GM18951 (cell line): ENCODE data around the gene ZNF804B.

Source experiments
- POLR2A ChIP-seq: IDR thresholded peaks from 4 replicates; pipeline ENCODE4 v1.6.1; 2011; ENCODE audit warnings: mild to moderate bottlenecking; ENCODE audit not compliant: insufficient read length, insufficient read depth; ENCODE audit errors: extremely low read depth
- in situ Hi-C: fragments of 300-500 bp; cut with MboI; formaldehyde crosslinking; loops from one replicate; pipeline ENCODE4 v1.12.0; 2022; ENCODE audit warnings: low sequenced_read_pairs, mixed read lengths, inconsistent platforms; ENCODE audit not compliant: unreplicated experiment

Gene ZNF804B

DNA sequence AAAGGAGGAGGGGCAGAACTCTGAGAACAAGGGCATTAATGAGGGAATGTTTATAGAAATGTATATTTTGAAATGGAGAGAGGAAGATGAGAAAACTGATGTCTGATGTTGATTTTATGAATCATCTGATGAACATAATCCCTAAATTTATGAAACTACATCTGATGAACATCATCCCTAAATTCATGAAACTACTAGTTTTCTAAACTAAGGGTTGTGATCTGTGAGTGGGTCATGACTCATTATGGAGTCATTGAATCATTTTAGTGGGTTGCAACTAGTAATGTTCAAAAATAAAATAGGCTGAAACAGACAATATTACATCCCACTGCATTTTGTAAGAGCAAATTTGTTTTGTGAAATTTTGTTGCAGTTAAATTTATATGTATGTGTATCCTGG, 478.7 kb downstream of the ZNF804B start:
- in situ Hi-C loops, result no loop called here
- TF ChIP-seq POLR2A, result no peak

- TF ChIP-seq POLR2A, result no peak
- in situ Hi-C loops, result no loop called here
These were observed 486.7 kb downstream of the ZNF804B start for GRCh38 chr7:89246196-89246595.

DNA sequence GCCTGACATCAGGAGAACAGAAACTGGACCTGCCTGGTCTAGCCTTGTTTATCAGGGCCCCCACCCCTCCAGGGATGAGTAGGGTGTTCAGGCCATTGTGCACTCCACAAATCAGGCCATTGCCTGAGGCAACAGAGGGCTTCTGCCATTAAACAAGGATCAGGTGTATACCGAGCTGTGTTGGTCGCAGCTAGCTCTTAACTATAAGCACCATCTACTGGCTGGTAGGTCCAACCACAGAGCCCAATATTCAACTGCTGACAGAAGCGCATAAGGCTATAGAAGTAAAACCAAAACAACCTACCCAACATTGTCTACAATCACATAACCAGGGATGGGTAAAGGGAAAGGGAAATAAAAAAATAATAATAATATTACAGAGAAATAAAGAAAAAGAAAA, 487.7 kb downstream of the ZNF804B start:
- in situ Hi-C loops, result no loop called here
- no peak for TF ChIP-seq POLR2A

- in situ Hi-C loops, result no loop called here
- no peak for TF ChIP-seq POLR2A
These were observed 499.6 kb downstream of the ZNF804B start for GRCh38 chr7:89259085-89259484.

DNA sequence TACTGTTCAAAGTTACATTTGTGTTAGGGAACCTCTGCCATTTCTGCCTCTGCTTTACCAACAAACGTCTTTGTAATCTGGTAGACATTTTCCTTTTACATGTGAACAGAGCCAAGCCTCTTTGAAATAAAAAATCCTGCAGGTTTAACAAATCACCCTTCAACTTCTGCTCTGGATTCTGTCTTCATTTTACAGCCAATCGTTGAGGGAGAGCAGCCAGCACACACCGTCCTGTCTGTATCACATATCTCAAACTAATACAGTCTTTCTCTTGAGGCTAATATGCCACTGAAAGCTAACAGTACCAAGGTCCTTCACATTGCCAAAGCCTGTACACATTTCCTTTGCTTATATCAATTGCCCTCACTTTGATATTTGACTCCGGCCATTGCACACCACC, 504.6 kb downstream of the ZNF804B start:
- in situ Hi-C loops, result no loop called here
- TF ChIP-seq POLR2A, result no peak

DNA sequence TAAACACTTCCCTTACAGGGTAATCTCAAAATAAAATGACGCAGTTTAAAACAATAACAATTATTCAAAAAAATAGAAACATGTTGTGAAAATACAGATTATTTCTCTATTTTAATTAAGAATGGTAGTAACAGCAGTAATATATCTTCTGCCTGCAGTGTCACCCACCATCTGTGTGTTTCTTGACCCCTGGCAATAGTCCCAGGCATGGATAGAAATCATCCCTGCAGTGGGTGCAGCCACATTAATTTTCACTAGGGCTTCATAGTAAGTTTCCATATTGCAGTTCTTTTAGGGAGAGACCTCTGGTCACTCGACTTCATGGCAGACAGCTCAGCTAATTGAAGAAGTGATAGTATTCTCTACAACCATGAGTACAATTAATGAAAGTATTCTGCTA, 506.1 kb downstream of the ZNF804B start:
- TF ChIP-seq POLR2A, result no peak

GRCh38 chr7:89283302-89283701, 523.8 kb downstream of the ZNF804B start:
- in situ Hi-C loops, result no loop called here
- no peak for TF ChIP-seq POLR2A

More for the DNA sequence above, 506.1 kb downstream of the ZNF804B start:
- in situ Hi-C loops, result no loop called here

DNA sequence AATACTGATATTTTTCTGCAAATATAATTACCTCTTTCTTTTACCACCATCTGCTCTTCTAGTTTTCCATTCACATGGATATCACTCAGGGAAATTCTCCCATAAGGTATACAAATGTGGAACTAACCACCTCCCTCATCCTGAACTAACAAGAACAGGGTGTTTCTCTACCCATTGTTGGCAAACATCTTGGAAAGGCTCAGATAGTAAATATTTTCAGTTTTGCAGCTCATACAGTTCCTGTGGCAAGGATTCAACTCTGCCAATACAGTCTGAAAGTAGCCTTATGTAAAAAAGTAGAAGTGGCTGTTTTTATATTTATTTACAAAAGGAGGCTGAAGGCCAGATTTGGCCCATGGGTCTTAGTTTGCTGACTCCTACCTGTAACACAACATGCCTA, 549.0 kb downstream of the ZNF804B start:
- in situ Hi-C loops, result no loop called here

GRCh38 chr7:89311886-89312285, 552.4 kb downstream of the ZNF804B start:
- in situ Hi-C loops, result no loop called here

More for the DNA sequence above, 549.0 kb downstream of the ZNF804B start:
- no peak for TF ChIP-seq POLR2A

GRCh38 chr7:89312551-89312950, 553.1 kb downstream of the ZNF804B start:
- no peak for TF ChIP-seq POLR2A
- in situ Hi-C loops, result no loop called here

More at GRCh38 chr7:89311886-89312285, 552.4 kb downstream of the ZNF804B start:
- no peak for TF ChIP-seq POLR2A

- no peak for TF ChIP-seq POLR2A
- in situ Hi-C loops, result no loop called here
These were observed 557.2 kb downstream of the ZNF804B start for GRCh38 chr7:89316584-89317251.

- in situ Hi-C loops, result no loop called here
- no peak for TF ChIP-seq POLR2A
These were observed 572.5 kb downstream of the ZNF804B start for GRCh38 chr7:89332026-89332425.

DNA sequence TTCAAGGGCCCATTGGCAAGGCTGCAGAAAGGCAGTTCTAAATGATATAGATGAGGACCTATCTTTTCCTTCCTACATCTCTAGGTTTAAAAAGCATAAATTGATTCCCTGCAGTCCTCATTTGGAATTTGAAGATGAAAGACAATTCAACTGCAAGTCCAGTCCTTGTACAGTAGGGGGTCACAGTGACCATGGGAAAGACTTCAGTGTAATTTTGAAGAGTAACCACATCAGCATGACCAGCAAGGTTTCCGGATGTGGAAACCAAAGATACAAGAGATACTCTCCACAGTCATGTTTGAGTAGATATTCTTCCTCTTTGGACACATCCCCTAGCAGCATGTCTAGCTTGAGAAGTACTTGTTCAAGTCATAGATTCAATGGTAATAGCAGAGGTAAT, 575.3 kb downstream of the ZNF804B start:
- in situ Hi-C loops, result no loop called here
- no peak for TF ChIP-seq POLR2A

DNA sequence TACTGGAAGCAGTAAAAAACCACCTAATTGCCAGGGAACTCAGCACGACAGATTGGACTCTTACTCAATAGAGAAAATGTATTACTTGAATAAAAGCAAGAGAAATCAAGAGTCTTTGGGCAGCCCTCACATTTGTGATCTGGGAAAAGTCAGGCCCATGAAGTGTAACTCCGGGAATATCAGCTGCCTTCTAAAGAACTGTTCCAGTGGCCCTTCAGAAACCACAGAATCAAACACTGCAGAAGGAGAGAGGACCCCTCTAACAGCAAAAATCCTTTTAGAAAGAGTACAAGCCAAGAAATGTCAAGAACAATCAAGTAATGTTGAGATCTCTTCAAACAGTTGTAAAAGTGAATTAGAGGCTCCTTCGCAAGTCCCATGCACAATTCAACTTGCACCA, 576.0 kb downstream of the ZNF804B start:
- no peak for TF ChIP-seq POLR2A
- in situ Hi-C loops, result no loop called here

GRCh38 chr7:89336121-89336520, 576.6 kb downstream of the ZNF804B start:
- in situ Hi-C loops, result no loop called here
- TF ChIP-seq POLR2A, result no peak

GRCh38 chr7:89339748-89340147, 580.2 kb downstream of the ZNF804B start:
- no peak for TF ChIP-seq POLR2A
- in situ Hi-C loops, result no loop called here
